Stimulated activated CD4-positive, alpha-beta T cell treated with anti-CD3 and anti-CD28 coated beads, TNF-alpha, amount 100 ng/mL, for 1 hour (primary cell): ENCODE results near the gene BTG4.

Experiments used
- DNase-seq, 3 donors: peaks; one replicate each; pipeline ENCODE4 v3.0.0-alpha.2; 2020; ENCODE audit warnings: low read depth in 3 of 3, low spot score in 1 of 3

The BTG4 gene

DNA sequence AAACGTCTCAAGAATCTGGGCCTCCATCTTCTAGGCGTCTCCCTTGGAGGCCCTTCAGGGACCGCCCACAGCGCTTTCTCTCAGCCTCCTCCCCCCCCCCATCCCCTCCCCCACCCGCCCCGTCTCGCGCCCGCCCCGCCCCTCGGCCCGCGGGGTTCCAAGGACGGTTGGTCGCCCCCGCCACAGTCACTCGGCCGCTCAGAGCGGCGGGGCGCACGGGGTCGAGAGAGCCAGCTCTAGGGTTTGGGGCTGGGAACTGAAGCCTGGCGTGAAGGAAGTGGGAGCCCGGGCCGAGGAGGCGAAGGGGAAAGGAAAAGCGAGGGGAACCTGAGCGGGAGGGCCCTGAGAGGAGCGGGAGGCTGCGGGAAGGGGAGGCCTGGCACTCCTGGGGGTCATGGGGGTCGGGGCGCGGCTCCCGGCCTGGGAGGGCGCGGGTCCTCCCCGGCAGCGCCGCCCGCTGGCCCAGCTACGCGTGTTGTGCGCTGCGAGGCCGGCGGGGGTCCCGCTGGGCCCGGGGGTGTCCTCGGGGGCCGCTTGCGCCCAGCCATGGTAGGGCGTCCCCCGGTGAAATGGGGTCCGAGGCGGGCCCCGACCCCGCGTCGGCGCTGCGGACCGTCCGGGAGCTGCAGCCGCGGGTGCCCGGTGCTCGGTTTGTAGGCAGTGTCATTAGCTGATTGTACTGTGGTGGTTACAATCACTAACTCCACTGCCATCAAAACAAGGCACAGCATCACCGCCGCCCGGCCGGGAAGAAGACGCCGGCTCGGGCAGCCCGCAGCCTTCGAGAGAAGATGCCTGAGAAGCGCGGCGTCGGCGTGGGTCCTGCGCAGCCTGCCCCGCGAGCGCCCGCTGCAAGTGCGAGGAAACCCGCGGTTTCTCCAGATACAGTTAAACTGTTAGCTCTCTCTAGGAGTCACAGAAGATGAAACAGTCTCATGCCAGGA, at the start of gene BTG4:
Gene BTG4 (minus strand): TSS at position 91 of the 944 bp plus-strand sequence. CDS start 13,610 bp downstream, outside the sequence.
- no peak for DNase-seq

GRCh38 chr11:111561791-111562325, 49.7 kb upstream of the BTG4 start:
- no peak for DNase-seq

DNA sequence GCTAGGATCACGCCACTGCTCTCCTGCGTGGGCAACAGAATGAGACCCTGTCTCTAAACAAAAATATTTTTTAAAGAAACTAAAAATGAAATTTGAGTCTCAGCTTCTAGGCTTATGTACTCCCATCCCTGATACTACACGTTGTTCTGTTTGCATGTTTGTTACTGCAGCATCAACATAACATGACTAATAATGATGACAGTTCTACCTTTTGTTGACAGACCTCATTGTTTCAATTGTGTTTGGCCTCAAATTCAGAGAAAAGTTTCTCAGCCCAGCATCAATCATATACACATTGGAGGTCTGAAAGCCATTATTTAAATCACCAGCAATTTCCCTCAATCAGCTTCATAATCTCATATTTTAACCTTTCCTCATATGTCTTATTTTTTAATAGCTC, 49.1 kb upstream of the BTG4 start:
- DNase-seq = no peak

DNA sequence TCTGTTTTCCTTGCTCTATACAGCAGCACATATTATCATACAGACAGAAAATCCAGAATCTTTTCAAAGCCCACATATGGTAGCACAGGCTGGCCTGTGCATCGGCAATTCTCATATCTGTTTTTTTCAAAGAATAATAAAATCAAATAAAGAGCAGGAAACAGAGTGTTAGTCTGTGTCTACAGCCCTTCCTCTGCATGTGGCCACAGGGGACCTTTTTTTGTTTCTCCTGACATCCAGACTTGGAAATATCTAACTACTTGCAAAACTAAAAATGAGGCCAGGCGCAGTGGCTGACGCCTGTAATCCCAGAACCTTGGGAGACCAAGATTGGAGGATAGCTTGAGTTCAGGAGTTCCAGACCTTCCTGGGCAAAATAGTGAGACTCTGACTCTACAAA, 48.6 kb upstream of the BTG4 start:
- DNase-seq = no peak

GRCh38 chr11:111559800-111560464, 47.7 kb upstream of the BTG4 start:
- DNase-seq = no peak

DNA sequence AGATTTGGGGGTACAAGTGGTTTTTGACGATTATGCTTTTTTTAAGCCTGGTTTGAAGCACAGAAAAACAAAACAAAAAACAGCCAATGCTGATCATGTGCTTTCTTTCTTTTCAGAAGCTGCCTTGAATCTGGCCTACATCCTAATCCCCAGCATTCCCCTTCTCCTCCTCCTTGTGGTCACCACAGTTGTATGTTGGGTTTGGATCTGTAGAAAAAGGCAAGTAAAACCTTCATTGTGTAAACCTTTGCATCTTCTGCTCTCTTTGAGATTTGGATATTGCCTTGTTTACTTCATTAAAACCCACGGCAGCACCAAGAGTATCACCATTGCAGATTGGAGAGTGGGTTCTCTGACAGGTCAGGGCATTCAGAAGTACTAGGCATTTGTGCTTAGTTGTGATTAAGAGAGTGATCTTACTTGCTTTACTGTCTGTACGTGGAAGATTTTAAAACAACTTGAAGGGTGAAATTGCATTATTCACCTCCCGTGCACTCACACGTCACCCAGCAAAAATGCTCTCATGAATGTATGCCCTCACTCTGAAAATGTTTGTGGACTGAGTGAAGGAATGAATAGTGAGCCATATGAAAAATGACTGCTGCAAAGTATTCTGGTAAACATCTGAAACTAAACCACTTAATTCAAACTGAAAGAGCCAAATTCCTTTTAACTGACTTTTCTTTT, 45.4 kb upstream of the BTG4 start:
- no peak for DNase-seq

DNA sequence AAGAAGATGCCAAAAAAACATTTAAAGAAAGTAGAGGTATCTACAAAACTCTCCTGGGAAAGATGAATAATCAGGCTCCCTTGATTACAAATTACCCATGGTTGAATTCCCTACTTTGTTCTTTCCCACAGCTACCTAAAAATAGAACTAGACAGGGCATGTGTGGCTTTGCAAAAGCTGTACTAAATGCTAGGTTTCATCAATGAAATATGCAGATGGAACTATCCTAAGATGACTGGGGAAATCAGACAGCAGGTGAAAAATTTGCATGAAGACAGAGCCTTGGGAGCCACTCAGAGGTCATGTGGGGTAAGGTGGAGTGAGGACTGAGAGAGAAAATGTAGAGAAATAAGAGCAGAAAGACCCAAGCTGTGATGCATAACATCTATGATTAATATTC, 43.1 kb upstream of the BTG4 start:
- no peak for DNase-seq

DNA sequence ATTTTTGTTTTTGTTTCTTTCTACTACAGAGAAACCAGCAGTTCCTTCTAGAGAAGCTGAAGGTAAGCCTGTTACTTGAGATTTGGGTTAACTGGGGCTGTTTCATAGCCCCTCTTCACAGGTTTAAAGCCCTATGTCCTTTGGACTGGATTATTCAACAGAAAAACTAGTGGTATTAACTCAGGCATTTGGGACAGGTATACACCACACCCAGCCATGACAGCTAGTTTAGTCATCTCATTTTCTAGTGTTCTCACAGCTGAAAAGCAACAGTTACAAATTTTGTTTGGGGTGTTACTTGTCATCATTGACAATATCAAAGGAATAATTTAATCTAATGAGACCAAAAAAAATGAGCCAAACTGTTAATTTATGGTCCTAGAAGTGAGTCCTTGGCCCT, 42.3 kb upstream of the BTG4 start:
- DNase-seq = no peak

DNA sequence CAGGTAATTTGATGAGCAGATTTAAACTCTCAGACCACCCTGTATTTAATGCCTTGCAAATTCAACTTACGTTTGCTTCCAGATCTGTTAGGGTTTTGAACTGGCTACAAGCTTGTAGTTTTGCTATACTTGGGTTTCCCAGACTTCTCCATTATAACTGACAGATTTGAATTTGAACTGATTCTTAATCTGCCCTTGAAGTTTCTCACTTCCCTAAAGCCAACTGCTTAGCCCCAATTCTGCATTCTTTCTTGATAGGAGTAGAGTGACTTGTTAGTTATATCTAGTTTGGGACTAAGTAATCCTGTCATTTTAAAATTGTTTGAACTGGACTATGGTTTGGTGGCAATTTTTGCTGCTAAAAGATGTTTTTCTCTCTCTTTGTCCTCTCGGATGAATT, 38.1 kb upstream of the BTG4 start:
- DNase-seq = no peak

- no peak for DNase-seq
These were observed 37.6 kb upstream of the BTG4 start for GRCh38 chr11:111549869-111550203.

GRCh38 chr11:111549196-111549868, 37.1 kb upstream of the BTG4 start:
- DNase-seq = no peak

- DNase-seq = no peak
These were observed 36.3 kb upstream of the BTG4 start for GRCh38 chr11:111548525-111548924.

- no peak for DNase-seq
These were observed 30.6 kb upstream of the BTG4 start for GRCh38 chr11:111542606-111543275.

- no peak for DNase-seq
These were observed 29.3 kb upstream of the BTG4 start for GRCh38 chr11:111541254-111542061.

DNA sequence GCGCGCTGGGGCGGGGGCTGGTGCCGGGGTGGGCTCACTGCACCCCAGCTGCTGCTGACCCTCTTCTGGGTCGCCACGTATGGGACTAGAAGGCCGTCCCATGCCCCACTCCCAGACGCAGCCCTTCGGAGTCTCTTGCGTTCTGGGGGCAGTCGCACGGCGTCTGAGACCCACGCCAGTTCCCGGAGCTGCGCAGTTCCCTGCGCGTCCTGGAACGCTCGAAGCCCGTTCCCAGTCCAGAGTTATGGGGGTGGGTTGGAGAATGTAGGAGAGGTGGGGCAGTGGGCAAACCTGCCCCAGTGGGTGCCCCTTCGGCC, 28.7 kb upstream of the BTG4 start:
- no peak for DNase-seq

DNA sequence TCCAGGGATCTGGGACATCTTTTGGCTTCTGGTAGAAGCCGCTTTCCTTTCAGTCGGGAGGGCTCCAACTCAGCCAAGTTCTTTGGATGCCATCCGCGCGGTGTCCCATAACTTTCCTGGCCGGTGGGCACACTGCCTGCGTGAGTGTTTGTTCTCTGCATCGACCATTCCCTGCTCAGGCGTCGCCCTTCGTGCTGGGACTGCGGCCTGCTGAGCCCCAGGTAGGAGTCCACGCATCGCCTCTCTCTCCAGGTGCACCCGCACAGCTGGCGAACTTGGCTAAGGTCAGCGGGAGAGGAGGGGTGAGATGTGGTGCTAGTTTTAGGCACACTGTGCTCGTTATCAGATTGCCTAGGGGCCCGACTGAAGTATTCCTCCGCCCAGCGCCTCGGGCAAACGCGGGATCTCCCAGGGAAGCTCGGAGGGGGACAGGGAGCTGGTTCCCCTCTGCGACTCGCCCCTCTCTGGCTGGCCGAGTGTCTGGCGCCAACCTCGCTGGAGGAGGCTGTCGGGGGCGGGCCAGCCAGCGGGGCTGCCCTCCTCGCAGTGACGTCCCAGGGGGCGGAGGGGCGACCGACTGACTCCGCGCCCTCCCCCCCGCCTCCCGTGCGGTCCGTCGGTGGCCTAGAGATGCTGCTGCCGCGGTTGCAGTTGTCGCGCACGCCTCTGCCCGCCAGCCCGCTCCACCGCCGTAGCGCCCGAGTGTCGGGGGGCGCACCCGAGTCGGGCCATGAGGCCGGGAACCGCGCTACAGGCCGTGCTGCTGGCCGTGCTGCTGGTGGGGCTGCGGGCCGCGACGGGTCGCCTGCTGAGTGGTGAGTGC, 28.1 kb upstream of the BTG4 start, which contains the start of gene LAYN:
Gene LAYN (plus strand): TSS at position 607 of the 823 bp plus-strand sequence. CDS start 124 bp downstream, at position 731.
- DNase-seq = no peak

DNA sequence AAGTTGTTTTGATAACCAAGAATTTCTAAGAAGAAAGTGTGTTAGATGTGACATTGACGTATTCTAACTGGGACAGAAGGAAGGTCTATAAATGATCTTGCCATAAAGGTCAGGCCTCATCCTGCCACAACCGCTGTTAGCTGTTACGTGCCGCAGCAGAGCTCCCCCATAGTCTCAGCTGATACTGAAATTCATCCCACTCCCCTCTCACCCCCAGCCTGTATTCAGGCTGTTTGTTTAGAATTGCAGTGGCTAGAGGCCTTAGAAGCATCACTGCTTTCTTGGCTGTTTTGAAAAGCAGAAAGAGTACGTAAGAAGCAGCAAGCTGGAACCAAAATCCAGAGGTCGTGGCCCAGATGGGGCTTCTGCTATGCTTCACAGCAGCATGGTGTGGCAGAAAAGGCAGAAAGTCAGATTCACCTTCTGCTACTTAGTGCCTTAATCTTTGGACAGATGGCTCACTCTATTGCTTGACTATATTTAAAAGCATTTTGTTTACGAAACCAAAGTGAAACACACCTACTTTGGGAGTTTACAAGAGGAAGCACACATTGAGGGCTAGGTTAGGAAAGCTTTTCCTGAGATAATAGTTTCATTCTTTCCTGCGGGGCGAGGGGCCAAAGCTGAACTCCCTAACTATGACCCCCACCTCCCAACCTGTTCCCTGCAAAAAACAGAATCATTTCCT, 27.4 kb upstream of the BTG4 start:
- DNase-seq = no peak

DNA sequence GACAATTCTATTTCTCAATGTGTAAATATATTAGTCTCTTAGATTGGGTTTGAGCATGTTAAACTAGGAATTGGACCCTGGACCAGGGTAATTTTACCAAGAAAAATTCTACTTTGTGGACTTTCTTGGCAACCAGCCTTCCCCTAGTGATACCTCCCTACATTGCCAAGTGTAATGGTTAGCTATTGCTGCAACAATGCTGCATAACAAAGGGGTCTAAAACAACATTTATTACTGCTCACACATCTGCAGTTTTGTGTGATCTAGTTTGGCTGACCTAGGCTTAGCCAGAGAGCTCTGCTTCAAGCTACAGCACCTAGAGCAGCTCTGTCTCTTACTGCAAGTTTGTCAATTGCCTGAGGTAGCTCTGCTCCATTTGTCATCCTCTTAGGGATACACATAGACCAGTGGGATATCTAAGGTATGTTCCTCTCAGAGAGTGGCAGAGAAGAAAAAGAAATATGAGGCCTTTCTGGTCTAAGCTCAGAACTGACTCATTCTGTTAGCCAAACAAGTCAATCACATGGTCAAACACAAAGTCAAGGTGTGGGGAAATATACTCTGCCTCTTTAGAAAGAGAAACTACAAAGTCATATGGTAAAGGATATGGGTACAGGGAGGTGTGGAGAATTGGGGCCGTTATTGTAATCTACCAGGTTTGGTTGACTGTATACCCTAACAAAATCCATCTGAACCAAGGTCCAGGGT, 26.4 kb upstream of the BTG4 start:
- DNase-seq = no peak
